Prostate gland (tissue), 2 donors: ENCODE results near the gene AFAP1. TPM values are rescaled to one million over a fixed set of nuclear protein-coding genes. Genes with fewer than 3 reads are reported as not detected.

Experiments used
- DNase-seq: peaks from one replicate; pipeline ENCODE4 v3.0.0-alpha.2; 2019; ENCODE audit warnings: low spot score
- H3K27ac ChIP-seq, 2 donors: fragments of 200-600 bp; sonication (generic); 2 replicates each; pipeline ENCODE4 v1.5.1; 2017 to 2019
- H3K27me3 ChIP-seq: fragments of 200-600 bp; sonication (generic); replicated peaks from 2 replicates; pipeline ENCODE4 v1.5.1; 2019; ENCODE audit not compliant: insufficient read depth
- H3K36me3 ChIP-seq, 2 donors: fragments of 200-600 bp; sonication (generic); 1 replicate in 1 of 2; 2 replicates in 1 of 2; pipeline versions ENCODE4 v1.5.1 to v1.8.1; 2017 to 2019
- H3K4me1 ChIP-seq: fragments of 200-600 bp; sonication (generic); replicated peaks from 2 replicates; pipeline ENCODE4 v1.5.1; 2019
- H3K4me3 ChIP-seq, 2 donors: fragments of 200-600 bp; sonication (generic); 2 replicates each; pipeline ENCODE4 v1.5.1; 2017 to 2019
- H3K9me3 ChIP-seq: fragments of 200-600 bp; sonication (generic); 2 replicates; pipeline ENCODE4 v1.5.1; 2017
- POLR2A ChIP-seq: fragments of 450-650 bp; IDR thresholded peaks from one replicate; pipeline ENCODE4 v1.6.1; 2016; ENCODE audit warnings: antibody characterized with exemption, mild to moderate bottlenecking
- POLR2AphosphoS5 ChIP-seq: sonication (generic); formaldehyde crosslinking; IDR thresholded peaks from one replicate; pipeline ENCODE4 v1.6.1; 2017; ENCODE audit warnings: antibody characterized with exemption
- WGBS: methylation state at CpG from one replicate; pipeline ENCODE4 v1.1.5; 2018; 5-methylcytosine and 5-hydroxymethylcytosine counted together
- intact Hi-C: fragments of 100-400 bp; cut with DNase I; formaldehyde crosslinking; loops from one replicate; pipeline ENCODE4 v1.14.2; 2022
- total RNA-seq, 2 donors: library from RNA; depleted of rRNA; stranded (reverse); fragments of >200 nt; gene quantifications; one replicate each; pipeline ENCODE4 v1.1.0, GENCODE V29; 2016
- TF ChIP-seq, protein P1 (sequence below), 4 experiments: fragments of 200-600 bp in 2 of 4; fragments of 450-650 bp in 2 of 4; sonication (generic) in 2 of 4; IDR thresholded peaks; 1 replicate in 3 of 4; 2 replicates in 1 of 4; pipeline ENCODE4 v1.5.1; 2016 to 2019; ENCODE audit warnings: antibody characterized with exemption in 4 of 4, mild to moderate bottlenecking in 2 of 4, moderate library complexity in 2 of 4

Gene AFAP1
- total RNA-seq, 2 donors from 2014 or later: 17.5 to 19.8 TPM

DNA sequence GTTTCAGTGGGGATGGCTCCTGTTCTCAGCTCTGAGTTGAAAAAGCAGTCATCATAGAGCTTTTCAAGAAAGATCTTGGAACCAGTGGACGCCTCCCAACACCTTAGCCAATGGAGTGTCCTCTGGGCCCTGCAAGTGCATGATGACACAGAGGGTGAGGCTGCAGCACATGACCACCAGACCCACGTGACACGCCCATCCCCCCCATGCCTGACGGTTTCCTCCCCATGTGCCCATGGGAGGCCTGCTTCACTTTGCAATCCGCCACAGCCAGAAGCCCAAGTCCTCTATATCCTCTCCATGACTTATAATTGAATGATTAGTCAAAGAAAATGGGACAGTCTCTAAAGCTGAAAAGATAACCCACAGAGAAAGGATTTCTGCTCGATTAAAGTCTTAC is 187.0 kb downstream of the AFAP1 start:
- no peak overlapping the region for H3K27ac ChIP-seq
- no peak for TF ChIP-seq POLR2AphosphoS5
- TF ChIP-seq POLR2A: no peak
- TF ChIP-seq, protein P1, sequence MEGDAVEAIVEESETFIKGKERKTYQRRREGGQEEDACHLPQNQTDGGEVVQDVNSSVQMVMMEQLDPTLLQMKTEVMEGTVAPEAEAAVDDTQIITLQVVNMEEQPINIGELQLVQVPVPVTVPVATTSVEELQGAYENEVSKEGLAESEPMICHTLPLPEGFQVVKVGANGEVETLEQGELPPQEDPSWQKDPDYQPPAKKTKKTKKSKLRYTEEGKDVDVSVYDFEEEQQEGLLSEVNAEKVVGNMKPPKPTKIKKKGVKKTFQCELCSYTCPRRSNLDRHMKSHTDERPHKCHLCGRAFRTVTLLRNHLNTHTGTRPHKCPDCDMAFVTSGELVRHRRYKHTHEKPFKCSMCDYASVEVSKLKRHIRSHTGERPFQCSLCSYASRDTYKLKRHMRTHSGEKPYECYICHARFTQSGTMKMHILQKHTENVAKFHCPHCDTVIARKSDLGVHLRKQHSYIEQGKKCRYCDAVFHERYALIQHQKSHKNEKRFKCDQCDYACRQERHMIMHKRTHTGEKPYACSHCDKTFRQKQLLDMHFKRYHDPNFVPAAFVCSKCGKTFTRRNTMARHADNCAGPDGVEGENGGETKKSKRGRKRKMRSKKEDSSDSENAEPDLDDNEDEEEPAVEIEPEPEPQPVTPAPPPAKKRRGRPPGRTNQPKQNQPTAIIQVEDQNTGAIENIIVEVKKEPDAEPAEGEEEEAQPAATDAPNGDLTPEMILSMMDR (IDR thresholded peaks at IDR 0.05): no peak
- DNase-seq: no peak
- no peaks in the 10 kb centered on the region for H3K27me3 ChIP-seq
- H3K4me3 ChIP-seq: no peak overlapping the region
- WGBS: 92% methylated on average over 6 of the region's 6 CpGs
- H3K4me1 ChIP-seq: peaks cover 7% of the 10 kb centered on the region
- no peaks in the 10 kb centered on the region for H3K36me3 ChIP-seq
- intact Hi-C loops: no loop called here
- H3K9me3 ChIP-seq: no peaks in the 10 kb centered on the region

DNA sequence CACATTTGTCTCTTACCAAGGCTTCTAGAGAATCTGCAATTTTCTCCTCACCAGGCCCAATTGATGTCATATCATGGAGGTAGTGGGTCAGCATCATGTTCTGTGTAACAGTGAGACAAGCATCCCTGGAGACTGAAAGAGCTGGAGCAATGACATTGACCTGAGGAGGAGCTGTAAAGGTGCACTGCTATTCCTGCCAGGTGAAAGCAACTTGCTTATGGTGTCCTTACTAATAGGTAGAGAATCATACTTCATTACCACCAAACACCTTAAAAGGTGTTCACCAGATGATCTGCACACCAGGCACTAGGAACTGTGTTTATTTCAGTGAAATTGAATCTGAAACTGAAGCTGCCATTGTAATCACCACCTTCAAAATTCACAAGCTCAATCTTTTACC is 188.7 kb downstream of the AFAP1 start:
- DNase-seq: no peak
- no peak overlapping the region for H3K4me3 ChIP-seq
- no peak for TF ChIP-seq POLR2AphosphoS5
- TF ChIP-seq, protein P1 (IDR thresholded peaks at IDR 0.05): no peak
- no peak overlapping the region for H3K27ac ChIP-seq
- H3K36me3 ChIP-seq: no peaks in the 10 kb centered on the region
- no peaks in the 10 kb centered on the region for H3K9me3 ChIP-seq
- intact Hi-C loops: no loop called here
- no peaks in the 10 kb centered on the region for H3K27me3 ChIP-seq
- no peaks in the 10 kb centered on the region for H3K4me1 ChIP-seq

DNA sequence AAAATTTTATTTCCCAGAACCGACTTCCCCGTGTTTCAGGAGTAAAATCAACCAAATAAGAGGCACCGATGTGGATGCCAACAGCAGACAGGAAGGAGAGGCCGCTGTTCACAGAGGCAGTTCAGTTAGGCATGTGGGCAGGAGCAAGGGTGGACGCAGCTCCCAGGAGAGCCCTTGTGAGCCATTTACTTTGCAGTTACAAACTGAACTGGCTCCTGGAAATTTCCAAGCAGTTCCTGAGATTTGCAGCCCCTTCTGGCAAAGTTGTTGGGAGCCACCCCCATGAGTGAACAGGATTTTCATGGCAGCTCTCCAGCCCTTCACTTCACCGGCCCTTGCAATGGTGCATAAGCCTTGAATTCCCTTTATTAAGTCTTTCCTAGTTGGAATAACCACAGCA is 189.1 kb downstream of the AFAP1 start:
- TF ChIP-seq POLR2A (no peak), POLR2AphosphoS5 (no peak)
- TF ChIP-seq, protein P1 (IDR thresholded peaks at IDR 0.05): no peak
- DNase-seq: no peak
- H3K4me3 ChIP-seq: no peak overlapping the region
- H3K4me1 ChIP-seq: no peaks in the 10 kb centered on the region
- no peaks in the 10 kb centered on the region for H3K9me3 ChIP-seq
- intact Hi-C loops: no loop called here
- no peak overlapping the region for H3K27ac ChIP-seq
- no peaks in the 10 kb centered on the region for H3K36me3 ChIP-seq
- H3K27me3 ChIP-seq: no peaks in the 10 kb centered on the region
- WGBS: 80% methylated on average over 6 of the region's 6 CpGs

DNA sequence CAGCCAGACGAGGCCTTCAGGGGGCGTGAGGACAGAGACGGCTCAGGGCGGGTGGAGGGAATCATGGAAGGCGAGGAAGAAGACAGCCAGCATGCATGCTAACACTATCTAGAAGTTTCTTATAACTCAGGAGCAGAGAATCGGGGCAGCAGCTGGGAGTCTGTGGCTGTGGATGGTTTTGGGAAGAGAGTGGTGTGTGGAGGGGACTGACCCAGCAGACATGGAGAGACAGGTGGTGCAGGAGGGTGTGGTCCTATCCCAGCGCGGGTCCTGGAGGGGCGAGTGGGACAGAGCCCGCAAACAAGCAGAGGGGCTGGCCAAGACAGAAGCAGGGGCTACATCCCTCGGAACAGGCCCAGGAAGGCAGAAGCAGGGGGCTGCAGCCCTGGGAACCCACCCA is 192.1 kb downstream of the AFAP1 start:
- Histone ChIP-seq H3K4me3 (no peak overlapping the region), H3K36me3 (no peaks in the 10 kb centered on the region), H3K9me3 (no peaks in the 10 kb centered on the region), H3K27me3 (no peaks in the 10 kb centered on the region), H3K27ac (no peak overlapping the region), H3K4me1 (no peaks in the 10 kb centered on the region)
- TF ChIP-seq POLR2AphosphoS5 (no peak), POLR2A (no peak)
- TF ChIP-seq, protein P1 (IDR thresholded peaks at IDR 0.05): no peak
- intact Hi-C loops: no loop called here
- 91% methylated on average over 11 of the region's 11 CpGs for WGBS
- DNase-seq: no peak

DNA sequence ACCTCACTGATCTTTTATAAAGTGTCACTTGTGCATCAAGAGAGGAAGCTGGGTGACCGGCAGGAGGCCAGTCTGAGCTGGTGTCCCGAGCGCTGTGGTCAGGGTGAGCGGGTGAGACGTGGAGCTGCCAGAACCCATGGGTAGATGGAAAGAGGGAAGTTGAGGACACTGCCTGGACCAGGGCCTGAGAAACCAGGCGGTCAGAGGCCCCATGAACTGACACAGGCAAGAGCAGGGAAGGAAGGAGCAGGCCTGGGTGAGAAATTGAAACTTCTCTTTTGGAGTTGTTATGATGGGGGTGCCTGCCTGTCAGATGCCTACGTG is 192.6 kb downstream of the AFAP1 start:
- H3K27me3 ChIP-seq: no peaks in the 10 kb centered on the region
- H3K27ac ChIP-seq: no peak overlapping the region
- DNase-seq: no peak
- H3K36me3 ChIP-seq: no peaks in the 10 kb centered on the region
- H3K9me3 ChIP-seq: no peaks in the 10 kb centered on the region
- no peaks in the 10 kb centered on the region for H3K4me1 ChIP-seq
- no peak for TF ChIP-seq POLR2A
- TF ChIP-seq, protein P1 (IDR thresholded peaks at IDR 0.05): no peak
- no peak for TF ChIP-seq POLR2AphosphoS5
- H3K4me3 ChIP-seq: no peak overlapping the region
- intact Hi-C loops: no loop called here
- WGBS: 93% methylated on average over 7 of the region's 7 CpGs
